HG03196 (cell line): ENCODE results near the gene MTUS2.

Experiments used
- ATAC-seq: cut with Tn5 transposase; IDR thresholded peaks from one replicate; pipeline ENCODE4 v1.9.1; 2021; ENCODE audit not compliant: unreplicated experiment

Gene MTUS2

GRCh38 chr13:29499506-29500165, 679.5 kb downstream of the MTUS2 start:
- ATAC-seq = no peak

- no peak for ATAC-seq
Observed at GRCh38 chr13:29500386-29500785, 680.2 kb downstream of the MTUS2 start.

DNA sequence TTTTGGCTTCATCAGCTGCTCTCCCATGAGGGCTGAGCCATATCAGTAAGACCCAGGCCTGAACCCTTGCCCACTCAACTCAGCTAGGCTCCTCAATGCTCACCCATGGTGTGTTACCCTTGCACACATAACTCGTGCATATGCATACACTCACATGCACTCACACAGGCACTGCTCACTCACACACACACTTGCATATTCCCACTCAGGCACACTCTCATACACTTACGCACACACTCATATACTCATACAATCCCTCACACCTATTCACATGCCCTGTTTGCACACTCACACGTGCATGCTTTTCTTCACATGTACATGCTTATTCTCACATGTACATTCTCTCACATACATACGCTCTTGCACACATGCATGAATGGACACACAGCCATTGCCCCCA, 681.5 kb downstream of the MTUS2 start:
- no peak for ATAC-seq

DNA sequence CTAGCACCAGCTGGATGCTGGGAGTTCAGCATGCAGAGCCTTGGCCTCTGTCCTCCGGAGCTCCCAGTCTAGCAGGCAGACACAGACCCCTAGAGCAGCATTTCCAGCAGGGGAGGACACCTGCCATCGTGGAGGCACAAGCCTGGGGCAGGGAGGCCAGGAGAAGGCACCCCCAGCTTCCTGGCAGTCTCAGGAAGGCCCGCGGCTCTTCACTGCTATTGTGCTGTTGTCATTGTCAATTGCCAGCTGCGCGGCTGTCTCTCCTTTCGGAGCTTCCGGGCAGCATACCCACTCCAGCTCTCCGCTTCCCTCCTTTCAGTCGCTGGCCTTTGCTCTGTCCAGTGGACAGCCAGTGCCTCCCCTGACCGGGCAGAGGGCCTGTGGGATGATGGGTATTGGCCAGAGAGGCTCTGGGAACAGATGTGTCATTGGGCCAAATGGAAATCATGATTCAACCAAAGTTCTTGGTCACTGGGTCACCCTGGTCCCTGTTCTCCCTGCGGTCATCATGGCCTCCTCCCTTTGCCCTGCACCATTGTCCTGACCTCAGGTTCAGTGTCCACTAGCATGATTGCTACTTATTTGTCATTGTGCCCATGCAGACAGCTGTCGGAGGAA, 682.4 kb downstream of the MTUS2 start:
- no peak for ATAC-seq

DNA sequence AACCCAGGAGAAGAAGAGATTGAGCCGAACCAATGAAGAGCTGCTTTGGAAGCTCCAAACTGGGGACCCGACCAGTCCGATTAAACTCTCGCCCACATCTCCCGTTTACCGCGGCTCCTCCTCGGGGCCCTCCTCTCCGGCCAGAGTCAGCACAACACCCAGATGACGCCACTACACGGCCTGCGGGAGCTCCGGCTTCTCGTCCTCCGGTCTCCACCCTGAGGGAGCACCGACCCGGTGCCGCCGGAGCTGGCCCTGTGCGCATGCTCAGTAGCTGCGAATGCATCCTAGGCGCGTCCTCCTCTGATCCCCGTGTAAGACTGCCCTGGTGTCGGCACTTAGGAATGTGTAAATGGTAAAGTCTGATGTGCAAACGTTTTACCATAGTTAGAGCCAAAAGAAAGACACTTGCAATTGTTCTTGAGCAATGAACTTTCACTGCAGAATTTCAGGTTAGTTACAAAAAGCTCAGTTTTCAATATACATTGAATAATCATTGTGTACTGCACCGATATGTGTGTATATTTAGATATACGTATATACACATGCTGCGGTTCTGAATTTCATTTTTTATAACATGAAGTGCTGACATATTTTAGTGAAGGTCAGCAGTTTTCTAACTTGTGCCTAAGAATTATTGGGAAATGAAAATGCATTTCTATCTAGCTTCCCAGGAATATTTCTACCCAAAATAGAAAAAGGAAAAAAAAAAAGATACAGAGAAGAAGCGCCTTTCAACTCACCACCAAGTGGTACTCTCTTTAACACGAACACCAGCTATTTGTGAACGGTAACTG, 683.1 kb downstream of the MTUS2 start:
- no peak for ATAC-seq

- no peak for ATAC-seq
Observed at GRCh38 chr13:29504691-29505090, 684.6 kb downstream of the MTUS2 start.

- ATAC-seq = no peak
Observed at GRCh38 chr13:29505511-29505910, 685.4 kb downstream of the MTUS2 start.

DNA sequence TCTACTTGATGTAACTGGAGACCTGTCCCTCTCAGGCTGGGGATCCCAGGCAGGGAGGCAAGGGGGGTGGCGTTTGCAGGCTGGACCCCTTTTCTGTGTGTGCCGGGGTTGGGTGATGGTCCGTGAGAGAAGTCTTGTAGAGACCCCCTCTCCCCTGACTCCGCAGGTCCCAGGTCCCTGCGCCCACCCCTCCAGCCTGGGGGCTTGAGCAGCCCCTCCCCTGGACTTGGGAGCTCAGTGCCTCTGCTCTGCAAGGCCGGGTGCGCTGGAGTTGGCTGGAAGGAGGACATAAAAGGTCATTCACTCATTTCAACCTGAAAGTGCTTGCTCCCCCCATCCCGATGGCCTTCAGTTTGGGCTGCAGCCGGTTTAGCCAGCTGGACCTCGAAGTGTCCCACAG, 685.8 kb downstream of the MTUS2 start:
- ATAC-seq = no peak

GRCh38 chr13:29507356-29507755, 687.2 kb downstream of the MTUS2 start:
- ATAC-seq = no peak

- peak; percentile 55 for ATAC-seq
Observed at GRCh38 chr13:29508130-29508875, 688.2 kb downstream of the MTUS2 start.

- ATAC-seq = no peak
Observed at GRCh38 chr13:29508876-29509252, 688.7 kb downstream of the MTUS2 start.

DNA sequence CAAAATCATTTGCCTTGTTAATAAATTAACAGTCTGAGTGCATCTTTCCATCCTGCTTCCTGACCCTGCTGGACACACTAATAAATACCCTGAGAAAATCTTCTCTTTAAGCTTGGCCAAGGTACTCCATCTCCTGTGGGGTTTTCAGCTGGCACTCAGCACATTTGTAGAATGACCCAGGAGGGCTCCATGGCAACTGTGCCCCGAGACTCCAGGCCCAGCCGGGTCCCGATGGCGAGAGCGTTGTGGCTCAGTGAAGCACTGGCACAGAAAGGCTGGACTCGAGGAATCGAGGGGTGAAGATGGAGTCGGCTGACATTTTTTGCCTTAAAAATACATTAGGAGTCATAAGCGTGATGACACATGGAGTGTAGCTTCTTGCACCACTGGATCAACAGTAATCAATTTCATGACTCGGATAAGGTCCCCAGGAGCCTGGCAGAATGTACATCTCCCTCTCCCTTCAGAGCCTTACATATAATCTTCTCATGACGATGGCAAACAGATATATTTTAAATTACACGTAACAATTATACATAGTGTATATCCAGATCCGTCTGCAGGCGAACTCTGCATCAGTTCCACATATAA, 690.0 kb downstream of the MTUS2 start:
- no peak for ATAC-seq

GRCh38 chr13:29510651-29511084, 690.5 kb downstream of the MTUS2 start:
- ATAC-seq = no peak

DNA sequence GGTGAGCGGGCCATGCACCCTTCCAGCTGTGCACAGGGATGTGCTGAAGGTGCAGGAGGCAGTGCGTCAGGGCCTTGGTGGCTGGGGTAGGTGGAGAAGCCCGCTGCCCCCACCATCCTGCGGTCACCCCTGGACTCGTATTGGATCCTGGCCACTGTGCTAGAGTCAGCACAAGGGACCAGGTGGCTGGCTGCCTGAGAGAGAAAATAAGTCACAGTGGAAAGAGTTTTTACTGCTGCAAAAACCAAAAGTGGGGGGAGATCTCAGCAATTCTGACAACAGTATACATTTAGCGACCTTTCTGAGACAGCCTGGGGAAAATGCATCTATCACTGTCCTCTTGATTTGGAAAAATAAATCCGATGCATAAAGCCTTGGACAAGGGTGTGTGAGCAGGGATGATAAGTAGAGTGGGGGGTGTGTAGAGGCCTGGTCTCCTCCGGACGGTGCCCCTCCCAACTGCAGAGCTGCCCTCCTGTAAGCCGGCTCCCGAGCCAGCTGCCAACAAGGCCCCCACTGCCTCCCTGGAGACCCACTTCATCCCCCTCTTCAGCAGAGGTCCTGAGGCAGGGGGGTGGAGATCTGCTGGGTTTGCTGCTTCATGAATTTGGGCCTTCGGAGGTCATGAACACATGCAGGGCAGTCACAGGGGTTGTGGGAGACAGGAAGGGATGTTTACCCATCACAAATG, 691.1 kb downstream of the MTUS2 start:
- ATAC-seq = no peak

DNA sequence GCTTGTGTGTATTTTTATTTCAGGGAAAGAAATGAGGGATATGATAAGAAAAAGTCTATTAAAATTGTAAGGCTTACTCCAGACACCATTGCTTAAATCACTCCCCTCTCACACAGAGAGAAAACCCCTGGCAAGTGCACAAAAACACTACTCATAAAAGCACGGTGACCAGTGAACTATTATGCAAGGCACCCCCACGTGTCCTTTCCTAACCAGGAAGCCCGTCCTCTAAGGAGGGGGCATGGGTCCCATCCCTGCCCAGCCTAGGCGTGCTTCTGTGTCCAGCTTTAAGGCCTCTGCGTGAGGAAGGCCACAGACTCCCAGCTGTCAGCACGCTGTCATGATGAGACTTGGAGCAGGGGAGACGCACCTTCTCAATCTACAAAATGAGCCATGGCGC, 691.8 kb downstream of the MTUS2 start:
- ATAC-seq = no peak

DNA sequence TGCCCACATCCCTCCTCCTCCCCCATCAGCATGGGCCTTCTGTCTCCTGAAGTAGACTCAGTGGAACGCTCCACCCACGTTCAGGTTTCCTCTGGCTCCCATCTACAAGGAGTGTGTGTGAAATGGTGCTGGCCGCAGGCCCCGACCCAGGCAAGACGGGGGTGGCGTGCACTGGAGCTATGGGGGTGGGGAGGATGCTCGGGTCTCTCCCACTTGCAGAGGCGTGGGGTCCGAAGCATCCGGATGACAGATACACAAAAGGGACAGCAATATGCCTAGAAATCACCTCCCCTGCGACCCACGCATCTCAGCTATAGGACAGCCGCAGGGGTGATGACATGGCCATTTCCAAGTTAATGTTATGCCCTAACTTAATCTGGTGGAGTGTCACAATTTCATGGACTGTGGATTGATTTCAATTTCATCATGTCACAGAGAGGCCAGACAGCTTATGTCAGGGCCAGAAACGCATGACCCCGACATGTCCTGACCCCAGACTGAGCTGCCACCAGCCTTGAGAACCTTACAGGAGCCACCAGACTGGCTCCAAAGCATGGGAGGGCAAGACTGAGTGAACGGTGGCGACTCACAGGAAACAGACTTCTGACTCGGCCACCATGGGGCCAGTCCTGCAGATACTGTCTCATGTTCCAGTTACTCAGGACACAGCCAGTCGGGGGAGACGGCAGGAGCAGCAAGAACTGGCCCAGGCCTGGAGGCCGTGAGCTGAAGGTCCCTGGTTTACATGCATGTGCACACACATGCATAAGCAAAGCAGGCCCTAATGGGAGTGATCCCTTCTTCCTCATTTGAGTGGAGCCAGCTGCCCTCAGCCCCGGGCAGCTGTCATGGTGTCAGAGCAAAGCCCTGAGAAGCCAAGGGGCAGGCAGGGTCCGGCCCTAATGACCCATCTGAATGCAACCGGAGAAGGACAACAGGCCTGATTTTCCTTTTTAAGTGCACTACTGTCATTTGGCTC, 693.2 kb downstream of the MTUS2 start:
- no peak for ATAC-seq

- no peak for ATAC-seq
Observed at GRCh38 chr13:29513981-29514719, 694.0 kb downstream of the MTUS2 start.

- ATAC-seq = no peak
Observed at GRCh38 chr13:29514720-29515310, 694.7 kb downstream of the MTUS2 start.
